Activated CD4-positive, alpha-beta T cell treated with anti-CD3 and anti-CD28 coated beads, Interleukin-2, amount 10 ng/mL, durations not matched to agents 7 days and 5 days (primary cell): ENCODE data around the gene GPR4. TPM values are rescaled to one million over a fixed set of nuclear protein-coding genes. Genes with fewer than 3 reads are reported as not detected.
A peak's percentile ranks its signal among the peaks of the same experiment; 100 is the strongest.

ENCODE experiments used
- CTCF ChIA-PET: fragments of 350-600 bp; sonication (Branson Sonifier 250); formaldehyde crosslinking; loops from one replicate; lab custom pipeline; 2021; ENCODE audit warnings: antibody characterized with exemption; lab: Charles Lee
- POLR2A ChIA-PET: fragments of 350-600 bp; sonication (Branson Sonifier 250); formaldehyde crosslinking; loops from one replicate; lab custom pipeline; 2021; ENCODE audit warnings: antibody characterized with exemption; lab: Charles Lee
- DNase-seq: peaks from one replicate; pipeline ENCODE4 v3.0.0-alpha.2; 2020
- H3K27ac Mint-ChIP-seq: one replicate; pipeline ENCODE4 v1.8.0; 2021; ENCODE audit warnings: mild to moderate bottlenecking, moderate library complexity, mixed read lengths
- H3K27me3 Mint-ChIP-seq: one replicate; pipeline ENCODE4 v1.8.0; 2021; ENCODE audit warnings: mixed read lengths
- H3K36me3 Mint-ChIP-seq: one replicate; pipeline ENCODE4 v1.8.0; 2021; ENCODE audit warnings: low read depth, mixed read lengths
- H3K4me1 Mint-ChIP-seq: one replicate; pipeline ENCODE4 v1.8.0; 2021; ENCODE audit warnings: mixed read lengths
- H3K4me3 Mint-ChIP-seq: one replicate; pipeline ENCODE4 v1.8.0; 2021; ENCODE audit warnings: mild to moderate bottlenecking, moderate library complexity, mixed read lengths
- H3K9me3 Mint-ChIP-seq: one replicate; pipeline ENCODE4 v1.8.0; 2021; ENCODE audit warnings: mixed read lengths
- total RNA-seq, 2 experiments: library from RNA; stranded (reverse); gene quantifications; one replicate each; pipeline ENCODE4 v1.2.3, GENCODE V29; 2021

The GPR4 gene
- total RNA-seq, 2 experiments from 2014 or later, result not detected

DNA sequence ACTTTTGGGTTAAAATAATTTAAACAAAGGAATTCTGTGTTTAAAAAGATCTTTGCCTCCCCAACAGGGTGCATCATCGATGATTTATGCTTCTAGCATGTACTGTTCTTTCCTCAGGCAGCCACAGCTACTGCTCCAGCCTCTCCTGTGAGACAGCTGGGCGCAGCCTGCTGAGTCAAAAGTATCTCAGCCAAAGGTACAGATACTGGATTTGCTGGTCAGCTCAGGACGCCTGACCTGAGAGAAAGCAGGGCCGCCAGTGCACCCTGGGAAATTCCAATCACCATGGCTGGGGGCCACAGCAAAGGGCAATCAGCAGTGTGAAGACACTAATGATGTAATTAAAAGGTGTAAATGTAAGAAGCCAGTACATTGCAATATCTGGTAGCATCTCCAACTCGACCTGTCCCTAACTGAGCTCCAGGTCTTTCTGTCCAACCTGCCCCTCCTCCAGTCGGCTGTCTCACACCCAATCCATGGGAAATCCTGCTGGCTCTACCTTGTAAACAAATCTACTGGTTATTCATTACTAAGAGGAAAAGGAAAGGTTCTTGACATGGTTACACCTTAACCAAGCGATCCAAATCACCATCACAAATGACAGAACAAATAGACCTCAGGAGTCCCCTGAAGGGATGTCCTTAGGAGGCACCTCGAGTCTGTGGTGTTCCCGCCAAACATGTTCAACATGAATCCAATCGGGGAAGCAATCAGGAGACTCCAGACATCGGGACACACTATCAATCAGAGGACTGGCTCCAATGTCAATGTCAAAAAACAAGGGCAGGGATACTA lies 24.7 kb downstream of the GPR4 start:
- Mint-ChIP-seq H3K9me3 (no peaks in the 10 kb centered on the region), H3K27me3 (no peaks in the 10 kb centered on the region), H3K36me3 (peaks cover 9% of the 10 kb centered on the region), H3K27ac (no peak overlapping the region), H3K4me3 (no peak overlapping the region), H3K4me1 (peaks cover 16% of the 10 kb centered on the region)
- POLR2A ChIA-PET, result no interaction called here
- CTCF ChIA-PET, result interaction anchor here (1.3 kb wide), 1 partner anchor 92 kb away, joined by 3 read pairs; no protein-coding TSS in a partner anchor
- DNase-seq, result no peak

DNA sequence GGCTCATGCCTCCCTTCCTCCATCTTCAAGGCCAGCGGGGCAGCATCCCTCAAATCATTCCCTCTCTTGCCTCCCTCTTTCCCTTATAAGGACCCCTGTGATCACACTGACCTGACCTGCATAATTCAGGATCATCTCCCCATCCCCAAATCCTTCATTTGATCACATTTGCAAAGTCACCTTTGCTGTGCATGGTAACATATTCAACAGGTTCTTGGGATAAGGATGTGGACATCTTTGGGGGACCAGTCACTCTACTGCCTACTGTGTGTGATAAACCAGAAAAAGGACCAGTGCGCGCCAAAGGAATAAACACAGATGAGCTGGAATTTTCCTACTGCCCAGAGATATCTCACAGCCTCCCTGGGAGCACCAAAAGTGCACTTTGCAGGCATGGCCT lies 25.3 kb downstream of the GPR4 start:
- Mint-ChIP-seq H3K27ac (no peak overlapping the region), H3K9me3 (no peaks in the 10 kb centered on the region), H3K4me3 (no peak overlapping the region), H3K4me1 (peaks cover 13% of the 10 kb centered on the region), H3K27me3 (no peaks in the 10 kb centered on the region), H3K36me3 (peaks cover 7% of the 10 kb centered on the region)
- ChIA-PET CTCF (no interaction called here), POLR2A (no interaction called here)
- DNase-seq, result no peak

DNA sequence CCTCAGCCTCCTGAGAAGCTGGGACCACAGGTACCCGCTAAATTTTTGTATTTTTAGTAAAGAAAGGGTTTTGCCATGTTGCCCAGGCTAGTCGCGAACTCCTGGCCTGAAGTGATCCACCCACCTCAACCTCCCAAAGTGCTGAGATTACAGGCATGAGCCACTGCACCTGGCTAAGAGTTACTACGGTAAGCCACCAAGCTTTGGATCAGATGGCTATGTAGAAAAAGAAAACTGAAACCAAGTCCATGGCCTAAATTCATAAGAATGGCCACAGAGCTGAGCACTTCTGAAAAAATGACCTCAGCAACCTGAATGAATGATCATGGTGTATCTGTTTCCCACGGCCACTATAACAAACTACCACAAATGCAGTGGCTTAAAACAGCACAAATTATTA lies 26.8 kb downstream of the GPR4 start:
- DNase-seq, result no peak
- POLR2A ChIA-PET, result interaction anchor here (0.6 kb wide), 1 partner anchor 117 kb away, joined by 3 read pairs; the partner anchor contains the start of gene QPCTL
- H3K27me3 Mint-ChIP-seq, result no peaks in the 10 kb centered on the region
- peaks cover 2% of the 10 kb centered on the region for H3K36me3 Mint-ChIP-seq
- peaks cover 10% of the 10 kb centered on the region for H3K4me1 Mint-ChIP-seq
- CTCF ChIA-PET, result interaction anchor here (2.0 kb wide), 1 partner anchor 17 kb away, joined by 7 read pairs; no protein-coding TSS in a partner anchor
- H3K27ac Mint-ChIP-seq, result no peak overlapping the region
- no peak overlapping the region for H3K4me3 Mint-ChIP-seq
- no peaks in the 10 kb centered on the region for H3K9me3 Mint-ChIP-seq

DNA sequence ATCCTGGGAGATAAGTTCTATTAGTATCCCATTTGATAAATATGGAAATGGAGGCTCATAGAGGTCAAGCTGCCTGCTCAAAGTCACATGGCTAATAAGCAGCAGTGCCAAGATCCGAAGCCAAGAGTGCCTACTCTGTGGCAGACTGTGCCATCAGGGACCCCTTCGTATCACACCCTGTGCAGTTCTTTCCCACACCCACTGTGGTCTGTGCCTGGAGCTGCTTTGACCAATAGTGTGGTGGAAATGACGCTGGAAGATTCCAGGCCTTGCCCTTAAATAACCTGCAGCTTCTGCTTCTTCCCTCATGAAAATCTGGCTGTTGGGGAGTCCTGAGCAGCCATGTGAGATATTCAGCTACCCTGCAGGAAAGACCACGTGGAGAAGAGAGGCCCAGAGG lies 27.5 kb downstream of the GPR4 start:
- H3K27me3 Mint-ChIP-seq, result no peaks in the 10 kb centered on the region
- peaks cover 10% of the 10 kb centered on the region for H3K4me1 Mint-ChIP-seq
- no peaks in the 10 kb centered on the region for H3K9me3 Mint-ChIP-seq
- peaks cover 2% of the 10 kb centered on the region for H3K36me3 Mint-ChIP-seq
- ChIA-PET POLR2A (interaction anchor here (0.6 kb wide), 1 partner anchor 118 kb away, joined by 3 read pairs; the partner anchor contains the start of gene QPCTL), CTCF (interaction anchor here (0.6 to 2.0 kb wide), 4 partner anchors 16 to 943 kb away, joined by 3 to 7 read pairs (median 3); no protein-coding TSS in a partner anchor)
- H3K27ac Mint-ChIP-seq, result no peak overlapping the region
- DNase-seq, result no peak
- no peak overlapping the region for H3K4me3 Mint-ChIP-seq

DNA sequence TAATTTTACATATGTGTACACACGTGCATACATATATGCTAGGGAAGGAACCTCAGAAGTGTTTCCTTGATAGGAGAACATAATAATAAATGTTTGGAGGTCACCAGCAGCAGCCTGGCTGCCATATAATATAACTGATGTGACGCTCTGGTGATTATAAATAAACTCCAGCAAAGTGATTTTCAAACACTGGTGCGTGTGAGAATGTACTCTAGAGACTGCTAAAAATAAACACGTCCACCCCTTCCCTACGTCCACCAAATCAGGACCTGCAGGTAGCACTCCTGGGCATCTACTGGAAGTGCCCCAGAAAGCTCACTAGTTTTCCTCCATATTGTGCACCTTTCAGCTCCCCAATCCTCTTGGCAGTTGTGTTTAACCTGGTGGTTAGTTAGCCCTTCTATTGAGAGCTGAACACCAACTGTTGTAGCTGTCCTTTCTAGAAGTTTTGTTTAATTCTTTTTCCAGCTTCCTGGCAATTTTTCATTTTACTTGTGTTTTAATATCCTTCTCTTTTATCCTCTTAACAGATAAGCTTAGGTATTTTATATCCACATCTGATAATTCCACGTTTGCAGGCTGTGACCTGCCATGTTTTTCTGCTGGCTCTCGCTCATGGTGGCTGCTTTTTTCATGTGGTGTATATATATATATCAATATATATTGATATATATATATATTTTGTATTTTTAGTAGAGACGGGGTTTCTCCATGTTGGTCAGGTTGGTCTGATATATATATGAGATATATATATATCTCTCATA lies 30.4 kb downstream of the GPR4 start:
- Mint-ChIP-seq H3K9me3 (no peaks in the 10 kb centered on the region), H3K27me3 (no peaks in the 10 kb centered on the region), H3K27ac (no peak overlapping the region), H3K36me3 (no peaks in the 10 kb centered on the region), H3K4me1 (peaks cover 1% of the 10 kb centered on the region), H3K4me3 (no peak overlapping the region)
- CTCF ChIA-PET, result interaction anchor here (1.2 kb wide), 1 partner anchor 13 kb away, joined by 3 read pairs; no protein-coding TSS in a partner anchor
- POLR2A ChIA-PET, result no interaction called here
- no peak for DNase-seq

DNA sequence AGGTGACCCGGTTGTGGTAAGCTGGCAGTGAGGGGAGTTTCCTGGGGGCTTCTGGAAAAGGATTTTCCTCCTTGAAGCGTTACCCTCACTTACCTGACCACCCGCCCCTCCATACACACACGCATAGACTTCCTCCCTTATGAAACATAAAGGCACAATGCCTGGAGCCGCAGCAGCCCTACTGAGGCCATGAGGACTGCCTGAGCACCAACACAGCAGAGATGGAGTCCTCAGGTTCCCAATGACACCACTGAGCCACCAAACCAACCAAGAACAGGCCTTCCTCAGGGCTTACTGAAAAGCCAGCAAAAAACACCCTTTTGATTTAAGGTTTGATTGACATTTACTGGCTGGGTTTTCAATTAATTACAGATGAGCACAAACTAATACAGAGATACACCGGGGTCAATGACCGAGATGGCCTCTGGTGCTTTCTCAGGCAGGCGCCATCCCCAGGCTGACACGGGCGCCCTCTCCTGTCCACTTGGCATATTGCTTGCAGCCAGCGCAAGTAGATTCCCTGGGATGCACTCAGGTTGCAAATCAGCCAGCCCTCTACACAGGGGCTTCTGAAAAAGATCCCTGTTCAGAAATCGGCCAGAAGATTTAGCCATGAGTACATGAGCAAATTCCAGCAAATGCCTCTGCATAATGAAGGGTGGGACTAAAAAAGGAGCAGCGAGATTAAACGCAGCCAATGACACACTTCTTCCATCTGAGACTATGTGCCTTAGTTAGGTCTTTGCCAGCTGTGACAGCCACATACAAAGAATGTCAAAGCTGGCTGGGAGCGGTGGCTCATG lies 32.2 kb downstream of the GPR4 start:
- no peak overlapping the region for H3K27ac Mint-ChIP-seq
- H3K9me3 Mint-ChIP-seq, result no peaks in the 10 kb centered on the region
- no peaks in the 10 kb centered on the region for H3K36me3 Mint-ChIP-seq
- POLR2A ChIA-PET, result no interaction called here
- H3K4me1 Mint-ChIP-seq, result no peaks in the 10 kb centered on the region
- H3K4me3 Mint-ChIP-seq, result no peak overlapping the region
- CTCF ChIA-PET, result interaction anchor here (0.9 to 1.1 kb wide), 2 partner anchors 131 to 170 kb away, joined by 3 to 4 read pairs; no protein-coding TSS in a partner anchor
- H3K27me3 Mint-ChIP-seq, result no peaks in the 10 kb centered on the region
- DNase-seq, result peak; percentile 57

DNA sequence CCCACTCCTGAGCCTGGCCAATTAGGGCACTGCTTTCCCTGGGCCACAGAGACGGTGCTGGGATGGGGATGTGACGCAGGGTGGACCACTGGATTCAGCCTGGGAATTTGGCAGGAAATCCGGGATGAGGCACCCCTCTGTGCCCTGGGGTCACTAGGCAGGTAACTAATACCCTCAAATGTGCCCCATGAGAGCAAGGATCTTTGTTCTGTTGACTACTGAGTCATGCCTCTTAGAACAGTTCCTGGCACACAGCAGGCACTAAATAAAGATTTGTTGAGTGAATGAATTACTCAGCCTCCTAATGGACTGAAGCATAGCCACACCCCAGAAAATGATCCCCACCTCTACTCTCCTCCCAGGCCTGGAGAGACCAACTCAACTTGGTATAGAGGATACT lies 33.3 kb downstream of the GPR4 start:
- Mint-ChIP-seq H3K4me1 (peaks cover 9% of the 10 kb centered on the region), H3K9me3 (no peaks in the 10 kb centered on the region), H3K27ac (no peak overlapping the region), H3K4me3 (no peak overlapping the region), H3K27me3 (no peaks in the 10 kb centered on the region), H3K36me3 (no peaks in the 10 kb centered on the region)
- ChIA-PET CTCF (interaction anchor here (1.2 kb wide), 1 partner anchor 90 kb away, joined by 3 read pairs; no protein-coding TSS in a partner anchor), POLR2A (no interaction called here)
- no peak for DNase-seq

DNA sequence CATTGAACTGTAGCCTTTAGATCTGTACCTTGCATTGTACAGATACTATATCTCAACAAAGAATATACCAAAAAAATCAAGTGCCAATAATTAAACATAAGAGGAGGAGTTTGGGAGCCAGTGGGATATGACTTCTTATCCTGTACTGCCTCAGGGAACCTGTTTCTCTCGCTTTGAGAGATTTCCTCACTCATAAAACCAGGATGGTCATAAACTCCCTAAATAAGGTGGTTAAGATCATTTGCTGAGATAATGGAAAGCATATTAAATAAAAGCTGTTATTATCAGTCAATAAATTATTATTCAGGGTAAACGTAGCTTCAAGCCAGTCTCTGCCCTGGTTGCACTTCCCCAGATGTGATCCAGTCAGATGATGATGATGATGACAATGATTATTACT lies 34.4 kb downstream of the GPR4 start:
- CTCF ChIA-PET, result interaction anchor here (1.2 kb wide), 1 partner anchor 89 kb away, joined by 3 read pairs; no protein-coding TSS in a partner anchor
- no peak for DNase-seq
- Mint-ChIP-seq H3K4me1 (peaks cover 18% of the 10 kb centered on the region), H3K27me3 (no peaks in the 10 kb centered on the region), H3K36me3 (peaks cover 2% of the 10 kb centered on the region), H3K27ac (no peak overlapping the region), H3K9me3 (no peaks in the 10 kb centered on the region), H3K4me3 (no peak overlapping the region)
- POLR2A ChIA-PET, result no interaction called here

DNA sequence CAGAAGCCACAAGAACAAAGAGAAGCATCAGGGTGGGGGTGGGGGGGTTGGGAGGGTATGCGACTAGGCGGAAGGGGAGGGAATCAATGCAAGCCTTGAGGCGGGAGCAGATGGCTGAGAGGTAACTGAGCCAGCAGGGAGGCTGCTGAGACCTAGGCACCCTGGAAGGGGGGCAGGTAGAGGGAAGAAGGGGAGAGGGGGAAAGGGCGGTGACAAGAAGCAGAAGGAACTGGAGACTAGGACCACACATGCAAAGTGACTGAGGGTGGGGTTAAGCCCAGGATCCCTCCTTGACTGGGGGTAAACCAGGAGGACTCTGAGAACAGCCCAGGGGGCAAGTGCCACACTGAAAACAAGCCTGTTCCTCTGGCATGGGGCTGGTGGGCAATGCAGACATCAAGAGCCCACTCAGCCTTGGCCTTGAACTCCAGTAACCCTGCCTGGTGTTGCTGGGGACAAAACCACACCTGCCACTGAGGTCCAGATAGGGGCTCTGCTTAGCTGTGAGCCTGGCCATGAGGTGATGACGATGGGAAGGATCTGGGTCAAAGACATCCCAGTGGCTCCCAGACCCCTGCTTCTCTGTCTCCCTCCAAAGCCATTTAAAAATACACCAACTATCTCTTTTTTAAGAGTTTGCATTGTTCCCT lies 37.8 kb downstream of the GPR4 start:
- ChIA-PET CTCF (interaction anchor here (1.0 kb wide), 1 partner anchor 75 kb away, joined by 3 read pairs; no protein-coding TSS in a partner anchor), POLR2A (no interaction called here)
- peak overlapping the region; percentile 50 for H3K27ac Mint-ChIP-seq
- no peak for DNase-seq
- peaks cover 26% of the 10 kb centered on the region for H3K4me1 Mint-ChIP-seq
- H3K27me3 Mint-ChIP-seq, result no peaks in the 10 kb centered on the region
- peaks cover 3% of the 10 kb centered on the region for H3K36me3 Mint-ChIP-seq
- no peak overlapping the region for H3K4me3 Mint-ChIP-seq
- no peaks in the 10 kb centered on the region for H3K9me3 Mint-ChIP-seq

DNA sequence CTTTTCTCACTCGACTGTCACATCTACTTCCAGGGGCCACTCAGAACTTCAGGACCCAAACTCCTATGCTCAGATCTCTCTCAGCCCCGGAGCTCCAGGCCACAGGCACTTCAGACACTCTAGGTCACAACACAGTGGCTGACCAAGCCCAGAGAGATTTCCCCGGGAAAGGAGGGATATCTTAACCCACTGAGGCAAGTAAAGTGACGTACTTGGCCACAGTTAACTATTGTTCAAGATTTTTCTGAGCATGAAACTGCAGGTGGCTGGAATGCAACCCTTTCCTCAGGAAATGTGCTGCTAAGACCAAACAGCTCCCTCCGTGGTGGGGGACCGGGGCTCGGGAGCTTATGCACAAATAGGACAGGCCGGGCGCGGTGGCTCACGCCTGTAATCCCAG lies 41.3 kb downstream of the GPR4 start:
- CTCF ChIA-PET, result no interaction called here
- peaks cover 3% of the 10 kb centered on the region for H3K36me3 Mint-ChIP-seq

DNA sequence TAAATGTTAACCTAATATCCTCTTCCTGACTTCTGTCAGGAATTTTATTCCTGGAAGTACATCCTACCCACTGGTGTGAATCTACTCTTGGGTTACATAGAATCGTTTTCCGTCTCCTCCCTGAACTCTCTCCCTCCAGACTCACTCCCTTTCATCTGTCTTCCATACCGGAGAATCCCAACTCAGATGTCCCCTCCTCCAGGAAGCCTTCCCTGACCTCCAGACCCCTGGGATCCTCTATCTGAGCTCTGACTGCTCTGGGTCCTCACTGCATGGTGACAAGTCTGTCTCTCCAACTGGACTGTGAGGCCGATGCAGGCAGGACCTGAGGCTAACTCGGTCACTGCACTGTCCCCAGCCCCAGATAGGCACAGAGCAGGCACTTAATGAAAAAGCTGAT lies 42.0 kb downstream of the GPR4 start:
- ChIA-PET POLR2A (no interaction called here), CTCF (interaction anchor here (0.5 to 0.8 kb wide), 2 partner anchors 24 to 47 kb away, joined by 3 to 4 read pairs; no protein-coding TSS in a partner anchor)
- H3K4me1 Mint-ChIP-seq, result peaks cover 34% of the 10 kb centered on the region
- H3K36me3 Mint-ChIP-seq, result peaks cover 3% of the 10 kb centered on the region
- no peaks in the 10 kb centered on the region for H3K9me3 Mint-ChIP-seq
- H3K27me3 Mint-ChIP-seq, result no peaks in the 10 kb centered on the region
- no peak overlapping the region for H3K27ac Mint-ChIP-seq
- no peak overlapping the region for H3K4me3 Mint-ChIP-seq
- DNase-seq, result no peak

More for the DNA sequence above, 41.3 kb downstream of the GPR4 start:
- Mint-ChIP-seq H3K9me3 (no peaks in the 10 kb centered on the region), H3K4me1 (peaks cover 34% of the 10 kb centered on the region), H3K27me3 (no peaks in the 10 kb centered on the region), H3K27ac (no peak overlapping the region), H3K4me3 (no peak overlapping the region)
- POLR2A ChIA-PET, result no interaction called here
- no peak for DNase-seq
